Vein endothelial cell (primary cell): ENCODE results near the gene ERC2. TPM values are rescaled to one million over a fixed set of nuclear protein-coding genes. Genes with fewer than 3 reads are reported as not detected.
A peak's percentile ranks its signal among the peaks of the same experiment; 100 is the strongest.

Experiments used
- small RNA-seq: library from RNA; depleted of rRNA; stranded (forward); fragments of <200 nt; gene quantifications from one replicate; pipeline ENCODE3, GENCODE V24; 2012
- total RNA-seq: library from RNA; depleted of rRNA; stranded (reverse); fragments of >200 nt; gene quantifications from 2 replicates; pipeline ENCODE4 v1.2.3, GENCODE V29; 2012

ERC2 gene
- 1.9 and 2.3 TPM in 2 replicates for total RNA-seq

GRCh38 chr3:56468184-56469106, at the start of gene ERC2:
Gene ERC2 (minus strand): TSS chr3:56468467.

GRCh38 chr3:55486857-55487380, 981.3 kb downstream of the ERC2 start, which contains the start of gene WNT5A:
Gene WNT5A (minus strand): TSS chr3:55487306. CDS start chr3:55486985, 321 bp downstream.

Small RNAs within 50 kb of the gene (small RNA-seq; reads per million reads assigned to genes)
- gene MIR3938 (1.7 reads per million, percentile 76 among the genes with 10 or more reads in this experiment), gene RNA5SP133 (not detected)

Other genes starting within 250 kb of the ERC2 start
- 16.7 and 19.7 TPM in 2 replicates for gene CCDC66, start 88.7 kb upstream of the ERC2 start, total RNA-seq
- 50.0 and 56.6 TPM in 2 replicates for gene TASOR, start 214.8 kb upstream of the ERC2 start, total RNA-seq